Cardiac muscle cell (in vitro differentiated cells and primary cell): ENCODE measurements around the gene GAB3. TPM values are rescaled to one million over a fixed set of nuclear protein-coding genes. Genes with fewer than 3 reads are reported as not detected.
"Not testable (repeated sequence)": the region's sequence is repeated elsewhere in the genome, so short reads cannot be mapped to it uniquely, and the experiment has no call there.

Source experiments
- DNase-seq, 2 donors: peaks; one replicate each; pipeline versions ENCODE4 v3.0.0 to v3.0.0-alpha.2; 2010 to 2017; ENCODE audit warnings: low read depth in 1 of 2, low spot score in 1 of 2
- H3K27ac ChIP-seq: fragments of 200-600 bp; sonication (generic); 2 replicates; pipeline ENCODE4 v1.5.1; 2016
- H3K27me3 ChIP-seq: fragments of 200-600 bp; sonication (generic); 2 replicates; pipeline ENCODE4 v1.6.0; 2016; ENCODE audit warnings: control low read depth
- H3K36me3 ChIP-seq: fragments of 200-600 bp; sonication (generic); 2 replicates; pipeline ENCODE4 v1.5.1; 2016; ENCODE audit warnings: control low read depth
- H3K4me1 ChIP-seq: fragments of 200-600 bp; sonication (generic); 2 replicates; pipeline ENCODE4 v1.8.1; 2017; ENCODE audit warnings: low read depth, mild to moderate bottlenecking, mixed run types
- H3K4me3 ChIP-seq: fragments of 200-600 bp; sonication (generic); 2 replicates; pipeline ENCODE4 v1.5.1; 2016; ENCODE audit warnings: mild to moderate bottlenecking
- H3K9me3 ChIP-seq: fragments of 200-600 bp; sonication (generic); 2 replicates; pipeline ENCODE4 v1.5.1; 2017; ENCODE audit warnings: low read depth, mild to moderate bottlenecking, control low read depth
- CTCF ChIP-seq: IDR thresholded peaks from 2 replicates; pipeline ENCODE4 v1.5.1; 2012; ENCODE audit warnings: low read depth, mild to moderate bottlenecking, low read length
- polyA plus RNA-seq: library from polyadenylated mRNA; unstranded; fragments of >200 nt; fragmentation: Nextera tagmentation; extraction: Ambion mirVana; gene quantifications from 2 replicates; pipeline ENCODE4 v1.2.1, GENCODE V29; 2016
- total RNA-seq: library from RNA; depleted of rRNA; stranded (reverse); fragments of >200 nt; gene quantifications from 2 replicates; pipeline ENCODE4 v1.2.3, GENCODE V29; 2016

Gene GAB3
- total and polyA plus RNA-seq, 2 experiments from 2014 or later: 0.45 TPM; not detected in 1

- Histone ChIP-seq H3K4me1 (no peaks in the 10 kb centered on the region), H3K27ac (no peak overlapping the region), H3K27me3 (no peaks in the 10 kb centered on the region), H3K9me3 (no peaks in the 10 kb centered on the region), H3K36me3 (no peaks in the 10 kb centered on the region), H3K4me3 (no peak overlapping the region)
- no peak for DNase-seq
- no peak for TF ChIP-seq CTCF
Measured at GRCh38 chrX:154693394-154693793, 57.5 kb downstream of the GAB3 start.

- not testable (repeated sequence) for H3K4me1 ChIP-seq, H3K4me3 ChIP-seq, H3K27me3 ChIP-seq, H3K27ac ChIP-seq, H3K9me3 ChIP-seq, H3K36me3 ChIP-seq, DNase-seq
Measured at GRCh38 chrX:154690438-154690837, 60.4 kb downstream of the GAB3 start.

- H3K27me3 ChIP-seq, H3K36me3 ChIP-seq, H3K4me3 ChIP-seq, H3K9me3 ChIP-seq, DNase-seq, H3K27ac ChIP-seq, H3K4me1 ChIP-seq: not testable (repeated sequence)
Measured at GRCh38 chrX:154672084-154672483, 78.8 kb downstream of the GAB3 start.

GRCh38 chrX:154670848-154671247, 80.0 kb downstream of the GAB3 start:
- not testable (repeated sequence) for H3K27ac ChIP-seq, H3K27me3 ChIP-seq, H3K4me1 ChIP-seq, DNase-seq, H3K36me3 ChIP-seq, H3K9me3 ChIP-seq, H3K4me3 ChIP-seq

- H3K27me3 ChIP-seq: no peaks in the 10 kb centered on the region
- no peak for TF ChIP-seq CTCF
- no peak overlapping the region for H3K27ac ChIP-seq
- H3K36me3 ChIP-seq: no peaks in the 10 kb centered on the region
- no peak for DNase-seq
- H3K4me3 ChIP-seq: no peak overlapping the region
- H3K4me1 ChIP-seq: no peaks in the 10 kb centered on the region
- H3K9me3 ChIP-seq: no peaks in the 10 kb centered on the region
Measured at GRCh38 chrX:154661899-154662298, 89.0 kb downstream of the GAB3 start.

GRCh38 chrX:154661170-154661569, 89.7 kb downstream of the GAB3 start:
- no peak overlapping the region for H3K4me3 ChIP-seq
- no peaks in the 10 kb centered on the region for H3K36me3 ChIP-seq
- no peak for DNase-seq
- no peaks in the 10 kb centered on the region for H3K9me3 ChIP-seq
- no peak for TF ChIP-seq CTCF
- H3K4me1 ChIP-seq: no peaks in the 10 kb centered on the region
- H3K27me3 ChIP-seq: no peaks in the 10 kb centered on the region
- H3K27ac ChIP-seq: no peak overlapping the region

GRCh38 chrX:154660541-154660940, 90.3 kb downstream of the GAB3 start:
- Histone ChIP-seq H3K9me3 (no peaks in the 10 kb centered on the region), H3K27ac (no peak overlapping the region), H3K4me1 (no peaks in the 10 kb centered on the region), H3K4me3 (no peak overlapping the region), H3K27me3 (no peaks in the 10 kb centered on the region), H3K36me3 (no peaks in the 10 kb centered on the region)
- TF ChIP-seq CTCF: no peak
- DNase-seq: no peak
